HG02981 (cell line): ENCODE measurements around the gene FCRLB.
"Not testable (repeated sequence)": the region's sequence is repeated elsewhere in the genome, so short reads cannot be mapped to it uniquely, and the experiment has no call there.

ENCODE experiments used
- ATAC-seq: cut with Tn5 transposase; IDR thresholded peaks from one replicate; pipeline ENCODE4 v1.9.1; 2021; ENCODE audit warnings: mild to moderate bottlenecking, moderate library complexity; ENCODE audit not compliant: unreplicated experiment

The FCRLB gene

GRCh38 chr1:161739865-161740566 lies 18.7 kb downstream of the FCRLB start:
- no peak for ATAC-seq

GRCh38 chr1:161740921-161741320 lies 19.6 kb downstream of the FCRLB start:
- no peak for ATAC-seq

DNA sequence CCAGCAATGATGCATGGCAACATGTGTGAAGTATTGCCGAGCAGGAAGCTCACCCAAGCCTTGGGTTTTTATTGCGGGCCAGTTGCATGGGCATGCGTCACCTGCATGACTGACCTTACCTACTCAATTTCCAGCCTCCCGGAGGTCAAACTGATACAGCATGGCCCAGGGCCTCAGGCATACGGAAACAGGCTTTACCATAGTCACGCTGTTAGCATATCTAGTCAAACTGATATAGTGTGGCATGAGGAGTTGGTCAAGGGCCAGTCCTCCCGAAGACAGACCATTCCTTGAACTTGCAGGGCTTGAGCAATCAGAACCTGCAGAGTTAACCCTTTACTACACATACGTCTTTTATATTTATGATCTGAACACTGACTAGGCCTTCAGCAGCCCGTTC lies 21.9 kb downstream of the FCRLB start:
- ATAC-seq: no peak

- no peak for ATAC-seq
Observed at GRCh38 chr1:161747801-161748200, 26.5 kb downstream of the FCRLB start.

DNA sequence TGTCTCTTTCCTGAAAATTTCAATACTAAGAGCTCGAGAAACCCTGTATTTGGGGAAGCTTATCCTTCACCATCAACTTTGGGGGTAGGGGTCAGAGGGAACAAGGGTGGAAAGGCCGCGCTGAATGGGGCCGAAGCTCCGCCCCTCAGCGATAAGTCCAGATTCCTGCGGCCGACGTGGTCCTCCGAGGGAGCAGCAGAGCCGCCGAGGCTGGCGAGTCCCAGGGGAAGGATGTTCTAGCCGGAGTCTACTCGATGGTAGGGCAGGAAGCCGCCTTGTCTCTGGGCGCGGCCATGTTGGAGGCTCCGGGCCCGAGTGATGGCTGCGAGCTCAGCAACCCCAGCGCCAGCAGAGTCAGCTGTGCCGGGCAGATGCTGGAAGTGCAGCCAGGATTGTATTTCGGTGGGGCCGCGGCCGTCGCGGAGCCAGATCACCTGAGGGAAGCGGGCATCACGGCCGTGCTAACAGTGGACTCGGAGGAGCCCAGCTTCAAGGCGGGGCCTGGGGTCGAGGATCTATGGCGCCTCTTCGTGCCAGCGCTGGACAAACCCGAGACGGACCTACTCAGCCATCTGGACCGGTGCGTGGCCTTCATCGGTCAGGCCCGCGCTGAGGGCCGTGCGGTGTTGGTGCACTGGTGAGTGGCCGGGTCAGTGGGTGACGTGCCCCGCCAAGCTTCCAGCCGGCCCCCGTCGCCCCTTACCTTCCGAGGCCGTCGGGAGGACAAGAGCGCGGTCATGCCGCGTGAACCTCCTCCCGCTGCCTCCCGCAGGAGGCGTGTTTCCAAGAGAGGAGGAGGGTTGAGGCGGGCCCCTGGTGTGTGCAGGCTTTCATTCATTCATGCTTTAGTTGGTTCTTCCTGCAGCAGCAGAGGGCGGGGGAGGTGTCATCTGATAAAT lies 28.4 kb downstream of the FCRLB start, which contains the start of gene DUSP12:
TSS of gene DUSP12 (plus strand) at position 278 of the 899 bp plus-strand sequence. CDS start at position 294, 16 bp downstream.
- ATAC-seq: peak; percentile 94

DNA sequence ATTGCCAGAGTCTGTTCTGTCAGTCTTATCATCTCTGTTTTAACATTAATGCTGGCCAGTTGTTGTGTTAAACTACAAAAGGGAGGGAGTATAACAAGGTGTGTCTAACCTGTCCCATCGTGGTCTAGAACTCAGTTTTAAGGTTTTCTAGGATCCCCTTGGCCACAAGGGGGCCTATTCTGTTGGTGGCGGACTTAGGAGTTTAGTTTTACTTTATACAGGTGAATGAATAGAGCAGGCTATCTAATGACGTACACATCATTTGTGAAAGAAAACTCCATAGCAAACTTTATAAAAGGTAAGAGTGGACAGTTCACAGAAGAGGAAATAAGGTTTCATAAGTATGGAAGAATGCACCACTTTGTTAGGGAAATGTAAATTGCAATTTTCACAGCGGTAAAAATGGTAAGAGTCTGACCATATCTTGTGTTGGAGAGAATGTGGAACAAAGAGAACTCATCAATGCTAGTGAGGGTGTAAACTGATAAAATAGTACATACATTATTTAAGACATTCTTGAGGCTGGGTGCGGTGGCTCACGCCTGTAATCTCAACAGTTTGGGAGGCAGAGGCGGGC lies 42.3 kb downstream of the FCRLB start:
- no peak for ATAC-seq

GRCh38 chr1:161766102-161766981 lies 45.0 kb downstream of the FCRLB start, which contains the start of gene ATF6:
Gene ATF6 (plus strand): TSS chr1:161766320. CDS start chr1:161766361, 41 bp downstream.
- ATAC-seq: peak; percentile 61

DNA sequence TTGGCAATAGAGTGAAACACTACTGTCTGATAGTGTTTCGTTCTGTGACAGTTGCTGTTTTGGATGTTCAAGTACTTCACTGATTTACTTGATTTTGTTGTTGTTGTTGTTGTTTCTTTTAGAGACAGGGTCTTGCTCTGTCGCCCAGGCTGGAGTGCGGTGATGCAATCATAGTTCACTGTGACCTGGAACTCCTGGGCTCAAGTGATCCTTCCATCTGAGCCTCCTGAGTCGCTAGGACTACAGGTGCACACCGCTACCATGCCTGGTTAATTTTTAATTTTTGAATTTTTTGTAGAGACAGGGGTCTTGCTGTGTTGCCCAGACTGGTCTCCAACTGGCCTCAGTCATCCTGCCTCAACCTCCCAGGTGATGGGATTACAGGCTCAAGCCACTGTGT lies 47.1 kb downstream of the FCRLB start:
- no peak for ATAC-seq

DNA sequence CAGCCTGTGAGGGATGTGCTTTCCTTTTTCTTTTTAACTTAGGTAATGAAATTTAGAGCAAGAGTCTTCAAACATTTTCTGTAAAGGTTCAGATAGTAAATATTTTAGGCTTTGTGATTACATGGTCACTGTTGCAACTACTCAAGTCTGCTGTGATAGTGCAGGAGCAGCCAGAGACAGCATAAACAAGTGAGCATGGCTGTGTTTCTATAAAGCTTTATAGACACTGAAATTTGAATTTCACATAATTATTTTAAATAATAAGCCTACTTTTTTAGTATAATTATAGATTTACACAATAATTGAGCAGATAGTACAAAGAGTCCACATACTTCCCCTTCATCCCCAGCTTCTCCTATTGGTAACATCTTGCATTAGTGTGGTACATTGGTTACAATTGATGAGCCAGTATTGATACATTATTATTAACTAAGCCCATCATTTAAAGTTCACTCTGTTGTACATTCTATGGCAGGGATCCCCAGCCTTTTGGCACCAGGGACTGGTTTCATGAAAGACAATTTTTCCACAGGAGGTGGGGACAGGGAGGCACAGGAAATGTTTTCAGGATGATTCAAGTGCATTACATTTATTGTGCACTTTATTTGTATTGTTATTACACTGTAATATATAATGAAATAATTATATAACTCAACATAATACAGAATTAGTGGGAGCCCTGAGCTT lies 47.8 kb downstream of the FCRLB start:
- ATAC-seq: no peak

- not testable (repeated sequence) for ATAC-seq
Observed at GRCh38 chr1:161769673-161770045, 48.3 kb downstream of the FCRLB start.

- ATAC-seq: no peak
Observed at GRCh38 chr1:161770250-161770649, 48.9 kb downstream of the FCRLB start.

GRCh38 chr1:161771161-161771560 lies 49.8 kb downstream of the FCRLB start:
- ATAC-seq: no peak

- ATAC-seq: no peak
Observed at GRCh38 chr1:161771973-161772372, 50.6 kb downstream of the FCRLB start.

DNA sequence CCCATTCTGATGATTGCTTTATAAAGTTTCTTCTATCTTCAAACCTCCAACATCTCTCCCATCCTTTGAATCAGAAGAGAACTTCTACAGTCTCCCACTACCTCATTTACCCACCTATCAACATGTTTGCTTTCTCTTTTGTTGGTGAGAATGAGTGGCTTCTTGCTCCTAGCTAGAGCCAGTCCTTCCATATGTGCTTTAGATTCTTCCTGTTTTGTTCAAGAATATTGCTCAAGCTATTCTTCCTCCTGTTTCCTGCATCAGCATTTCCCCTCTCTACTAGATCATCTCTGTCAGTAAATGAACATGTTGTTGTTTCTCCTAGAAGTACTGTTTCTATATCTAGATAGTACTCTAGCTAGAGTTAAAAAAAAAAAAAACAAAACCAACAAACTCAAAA lies 51.1 kb downstream of the FCRLB start:
- no peak for ATAC-seq

DNA sequence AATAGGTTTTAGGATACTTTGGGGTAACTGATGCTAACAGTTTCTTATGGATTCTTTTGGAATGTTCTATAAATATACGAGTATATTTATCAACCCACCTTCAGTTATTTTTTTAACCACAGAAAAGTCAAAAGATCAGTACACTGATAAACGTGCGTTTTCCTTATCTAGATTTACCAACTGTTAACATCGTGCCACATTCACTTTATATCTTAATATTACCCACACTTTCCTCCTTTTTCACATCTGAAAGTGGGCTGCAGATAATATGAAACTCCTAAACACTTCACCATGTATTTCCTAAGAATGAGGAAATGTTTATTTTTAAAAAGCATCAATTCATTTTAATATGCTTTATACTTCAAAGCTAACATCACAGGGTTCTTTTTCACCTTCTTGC lies 52.4 kb downstream of the FCRLB start:
- no peak for ATAC-seq

GRCh38 chr1:161777261-161777660 lies 55.9 kb downstream of the FCRLB start:
- no peak for ATAC-seq
